A204.1 (cell line): ENCODE data around the gene SRGN.
"Not testable (repeated sequence)": the region's sequence is repeated elsewhere in the genome, so short reads cannot be mapped to it uniquely, and the experiment has no call there.

Experiments
- FAIRE-seq: peaks from 2 replicates; lab custom pipeline; 2012; peaks lifted over from hg19 to GRCh38; lab: Jason Lieb, UNC

The SRGN gene, protein sequence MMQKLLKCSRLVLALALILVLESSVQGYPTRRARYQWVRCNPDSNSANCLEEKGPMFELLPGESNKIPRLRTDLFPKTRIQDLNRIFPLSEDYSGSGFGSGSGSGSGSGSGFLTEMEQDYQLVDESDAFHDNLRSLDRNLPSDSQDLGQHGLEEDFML

DNA sequence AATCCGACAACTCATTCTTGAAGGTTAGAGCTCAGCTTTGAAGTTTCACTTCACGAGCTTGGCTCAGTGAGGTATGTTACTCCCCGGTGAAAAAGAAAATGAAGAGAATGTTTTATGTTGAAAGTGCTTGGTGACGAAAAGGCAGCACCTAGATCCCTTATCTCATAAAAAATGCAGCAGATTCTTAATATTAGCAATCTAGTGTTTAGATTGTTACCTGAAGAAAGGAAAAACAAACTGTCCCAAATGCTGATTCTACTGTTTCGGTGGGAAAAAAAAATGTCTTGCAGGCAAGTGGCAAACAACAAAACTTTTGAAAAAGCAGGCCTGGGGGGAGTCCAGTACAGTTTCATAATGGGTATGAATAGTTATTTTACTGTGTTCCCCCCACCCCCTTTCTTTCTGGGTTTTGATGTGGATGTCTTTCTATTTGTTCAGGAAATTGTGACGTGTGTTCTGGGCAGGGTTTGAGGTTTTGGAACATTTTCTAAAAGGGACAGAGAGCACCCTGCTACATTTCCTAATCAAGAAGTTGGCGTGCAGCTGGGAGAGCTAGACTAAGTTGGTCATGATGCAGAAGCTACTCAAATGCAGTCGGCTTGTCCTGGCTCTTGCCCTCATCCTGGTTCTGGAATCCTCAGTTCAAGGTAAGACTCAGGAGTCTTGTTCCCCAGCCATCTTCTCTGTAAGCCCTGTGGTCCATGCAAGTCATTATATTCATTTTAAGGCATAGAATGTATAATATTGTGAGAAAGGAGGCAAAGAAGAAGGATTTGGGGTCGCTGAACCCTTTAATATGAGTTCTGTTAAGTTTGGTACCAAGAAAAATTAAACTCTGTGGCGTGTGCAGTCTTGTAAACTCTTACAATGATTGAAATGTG lies at the start of gene SRGN:
Gene SRGN (plus strand): TSS at position 514 of the 881 bp plus-strand sequence. CDS start 55 bp downstream, at position 569.
- FAIRE-seq, result no peak

DNA sequence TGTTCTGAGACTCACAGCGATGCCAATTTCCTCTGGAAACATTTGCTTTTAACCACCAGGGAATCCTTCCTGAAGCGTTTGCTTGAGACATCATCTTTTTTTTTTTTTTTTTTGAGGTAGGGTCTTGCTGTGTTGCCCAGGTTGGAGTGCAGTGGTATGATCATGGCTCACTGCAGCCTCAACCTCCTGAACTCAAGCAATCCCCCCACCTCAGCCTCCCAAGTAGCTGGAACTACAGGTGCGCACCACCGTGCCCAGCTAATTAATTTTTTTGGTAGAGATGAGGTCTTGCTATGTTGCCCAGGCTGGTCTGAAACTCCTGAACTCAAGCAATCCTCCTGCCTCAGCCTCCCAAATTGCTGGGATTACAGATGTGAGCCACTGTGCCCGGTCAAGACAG lies 47.0 kb upstream of the SRGN start:
- FAIRE-seq, result not testable (repeated sequence)

DNA sequence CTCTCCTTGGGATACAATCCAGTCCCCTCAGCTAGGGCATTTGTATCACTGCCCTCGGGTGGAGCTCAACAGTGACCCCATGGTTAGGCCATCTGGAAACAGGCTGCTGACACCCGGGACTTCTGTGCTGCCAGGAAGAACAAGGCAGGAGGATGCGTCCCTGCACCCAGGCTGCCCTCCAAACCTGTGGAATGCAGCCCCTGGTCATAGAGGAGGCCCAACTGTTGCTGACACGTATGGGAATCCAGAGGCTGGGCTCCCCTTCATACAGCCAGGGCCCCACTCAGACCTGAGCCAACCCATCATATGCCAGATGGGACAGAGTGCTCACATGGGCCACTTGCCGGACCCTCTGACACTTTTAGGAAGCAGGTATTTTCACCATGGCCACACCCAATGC lies 45.5 kb upstream of the SRGN start:
- no peak for FAIRE-seq

DNA sequence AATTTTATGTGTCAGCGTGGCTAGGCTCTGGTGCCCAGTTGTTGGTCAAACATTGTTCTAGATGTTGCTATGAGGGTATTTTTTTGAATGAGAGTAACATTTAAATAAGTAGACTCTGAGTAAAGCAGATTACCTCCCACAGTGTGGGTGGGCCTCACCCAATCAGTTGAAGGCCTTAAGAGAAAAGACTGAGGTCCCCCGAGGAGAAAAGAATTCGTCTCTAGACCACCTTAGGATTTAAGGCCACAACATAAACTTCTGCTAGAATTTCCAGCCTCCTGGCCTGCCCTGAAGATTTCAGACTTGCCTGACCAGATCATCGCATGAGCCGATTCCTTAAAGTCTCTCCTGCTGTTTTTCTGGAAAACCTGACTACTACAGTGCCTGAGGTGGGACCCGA lies 45.1 kb upstream of the SRGN start:
- no peak for FAIRE-seq

DNA sequence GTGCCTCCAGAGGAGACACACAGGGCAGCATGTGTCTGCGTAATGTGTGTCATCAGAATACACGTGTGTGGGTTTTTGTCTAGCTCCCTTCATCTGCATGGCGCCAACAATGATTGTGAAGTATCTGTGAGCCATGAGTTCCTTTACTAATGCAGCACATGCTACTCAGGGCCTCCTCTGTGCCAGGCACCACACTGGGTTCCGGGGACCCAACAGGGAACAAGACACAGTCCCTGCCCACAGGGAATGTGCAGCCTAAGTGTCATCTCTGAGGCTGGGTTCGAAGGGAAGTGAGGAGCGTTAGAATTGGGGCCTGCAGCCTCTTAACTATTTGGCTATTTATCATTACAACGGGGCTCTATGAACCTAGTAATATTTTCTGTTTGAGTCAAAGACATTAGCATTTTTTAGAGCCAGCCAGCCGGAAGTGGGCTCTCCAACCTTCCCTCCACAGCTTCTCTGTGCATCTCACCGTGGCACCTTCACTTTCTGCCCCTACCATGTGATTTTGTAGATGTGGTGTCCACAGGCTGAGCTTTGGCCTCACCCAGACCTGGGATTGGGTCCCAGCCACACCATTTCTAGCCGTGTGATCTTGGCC lies 43.9 kb upstream of the SRGN start:
- FAIRE-seq, result no peak

DNA sequence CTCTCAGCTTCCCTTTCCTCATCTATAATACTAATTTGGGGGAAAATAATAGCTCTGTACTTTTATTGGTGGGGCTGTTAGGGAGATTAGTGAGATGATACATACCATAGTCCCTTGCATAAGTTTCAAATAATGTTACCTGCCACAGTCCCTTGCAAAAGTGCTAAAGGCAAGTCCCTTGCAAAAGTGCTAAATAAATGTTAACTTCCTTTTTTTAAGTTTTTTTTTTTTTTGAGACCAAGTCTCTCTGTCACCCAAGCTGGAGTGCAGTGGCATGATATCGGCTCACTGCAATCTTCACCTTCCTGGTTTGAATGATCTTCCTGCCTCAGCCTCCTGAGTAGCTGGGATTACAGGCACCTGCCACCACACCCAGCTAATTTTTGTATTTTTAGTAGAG lies 43.4 kb upstream of the SRGN start:
- FAIRE-seq, result no peak

DNA sequence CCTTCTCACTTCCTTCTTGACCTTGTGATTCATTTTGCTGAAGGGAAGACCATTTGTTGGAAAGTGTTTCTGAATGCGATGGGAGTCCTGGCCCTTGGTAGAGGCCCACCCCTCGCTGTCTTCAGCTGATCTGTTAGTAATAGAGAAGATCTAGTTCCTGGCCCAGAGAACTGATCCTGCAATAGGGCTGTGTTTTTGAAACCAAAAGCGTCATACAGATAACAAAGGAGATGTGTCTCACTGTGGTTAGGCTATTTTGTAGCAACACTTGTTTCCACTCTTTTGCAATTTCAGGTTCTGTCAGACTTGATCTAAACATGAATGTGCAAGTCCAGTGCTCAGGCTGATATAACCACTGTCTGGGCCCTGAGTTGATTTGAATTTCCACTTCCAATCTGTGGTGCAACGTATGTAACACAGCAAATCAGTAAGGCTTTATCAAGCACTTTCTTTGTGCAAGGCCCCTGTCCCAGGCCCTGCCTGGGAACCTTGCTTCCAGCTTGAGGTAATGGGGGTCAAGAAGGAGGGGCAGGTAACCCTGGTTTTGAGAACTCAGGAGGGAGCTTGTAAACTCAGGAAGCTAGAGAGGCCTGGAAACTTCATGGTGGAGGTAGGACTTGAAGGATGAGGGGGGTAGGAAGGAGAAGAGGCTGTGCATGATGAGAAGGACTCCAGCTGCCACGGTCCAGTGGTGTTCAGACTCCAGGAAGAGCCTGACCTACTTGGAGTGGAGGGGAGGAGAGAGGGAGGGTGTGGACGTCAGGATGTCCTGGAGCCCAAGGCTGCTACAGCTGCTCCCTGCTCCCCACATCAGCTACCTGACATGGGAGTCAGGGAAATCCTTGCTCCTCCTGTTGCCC lies 42.2 kb upstream of the SRGN start:
- no peak for FAIRE-seq

DNA sequence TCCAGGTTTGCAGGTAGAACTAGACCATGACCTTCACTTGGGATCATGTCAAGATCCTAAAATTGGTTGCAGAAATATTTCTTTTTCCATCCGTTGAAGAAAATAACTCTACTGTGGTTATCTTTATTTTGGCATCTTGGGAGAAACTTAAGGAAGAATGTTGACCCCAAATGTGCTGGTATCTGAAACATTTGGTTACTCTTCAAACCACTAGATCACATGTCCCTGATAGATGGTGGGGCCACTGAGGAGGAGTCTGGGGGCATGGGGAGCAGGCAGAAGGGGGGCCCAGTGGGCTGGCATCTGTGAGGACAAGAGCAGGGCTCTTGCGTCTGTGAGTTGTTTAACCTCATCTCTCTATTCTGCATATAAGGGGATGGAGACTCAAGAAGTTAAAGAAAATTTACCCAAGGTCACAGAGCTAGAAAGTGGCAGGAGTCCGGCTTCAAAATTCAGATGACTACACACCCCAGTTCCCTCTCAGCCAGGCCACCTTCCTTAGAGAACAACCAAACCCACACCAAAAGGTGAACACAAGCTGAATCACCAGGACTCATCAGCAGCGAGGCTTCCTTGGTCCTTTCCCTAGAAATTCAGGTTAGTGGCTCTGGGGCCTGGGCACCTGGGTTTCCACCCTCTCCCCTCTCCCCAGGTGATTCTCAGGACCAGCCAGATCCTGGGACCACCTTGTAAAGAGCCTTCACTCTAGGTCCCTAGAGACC lies 40.6 kb upstream of the SRGN start:
- FAIRE-seq, result no peak

DNA sequence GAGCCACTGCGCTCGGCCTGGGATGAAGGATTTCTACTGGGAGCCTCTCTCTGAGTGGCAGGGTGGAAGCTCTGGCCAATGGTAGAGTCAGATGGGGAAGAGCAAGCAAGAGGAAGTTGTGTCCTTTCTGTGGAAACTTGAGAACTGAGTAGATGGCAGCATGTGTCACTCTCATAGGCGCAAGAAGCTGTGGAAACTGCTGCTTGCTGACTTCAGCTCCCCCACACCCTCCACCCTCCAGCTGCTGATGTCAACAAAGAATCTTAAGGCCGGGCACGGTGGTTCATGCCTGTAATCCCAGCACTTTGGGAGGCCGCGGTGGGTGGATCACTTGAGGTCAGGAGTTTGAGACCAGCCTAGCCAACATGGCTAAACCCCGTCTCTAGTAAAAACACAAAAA lies 39.8 kb upstream of the SRGN start:
- no peak for FAIRE-seq

DNA sequence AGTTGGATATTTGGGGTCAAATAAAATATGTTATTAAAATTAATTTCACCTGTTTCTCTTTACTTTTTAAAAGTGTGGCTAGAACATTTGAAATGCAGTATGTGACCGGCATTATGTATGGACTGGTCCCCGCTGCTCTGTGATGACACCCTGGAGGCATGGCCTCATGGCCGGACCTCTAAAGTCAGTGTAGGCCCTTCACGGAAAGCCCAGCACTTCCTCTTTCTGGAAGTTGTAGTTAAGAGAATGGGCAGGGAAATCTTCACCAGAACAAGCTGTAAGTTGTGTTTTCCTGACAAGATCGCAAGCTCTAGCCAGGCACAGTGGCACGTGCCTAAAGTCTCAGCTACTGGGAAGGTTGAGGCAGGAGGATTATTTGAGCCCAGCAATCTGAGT lies 38.3 kb upstream of the SRGN start:
- FAIRE-seq, result no peak

DNA sequence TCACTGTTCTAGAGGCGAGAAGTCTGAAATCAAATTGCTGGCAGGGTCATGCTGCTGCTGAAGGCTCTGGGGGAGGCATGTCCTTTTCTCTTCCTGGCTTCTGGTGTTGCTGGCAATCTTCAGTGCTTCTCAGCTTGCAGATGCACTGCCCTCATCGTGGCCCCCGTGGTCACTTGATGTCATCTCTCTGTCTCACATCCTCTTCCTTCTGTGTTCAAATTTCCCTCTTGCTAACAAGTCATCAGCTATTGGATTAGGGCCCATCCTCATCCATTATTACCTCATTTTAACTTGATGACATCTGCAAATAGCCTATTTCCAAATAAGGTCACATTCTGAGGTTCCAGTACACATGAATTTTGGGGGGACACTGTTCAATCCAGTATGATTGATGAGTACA lies 36.6 kb upstream of the SRGN start:
- FAIRE-seq, result no peak

DNA sequence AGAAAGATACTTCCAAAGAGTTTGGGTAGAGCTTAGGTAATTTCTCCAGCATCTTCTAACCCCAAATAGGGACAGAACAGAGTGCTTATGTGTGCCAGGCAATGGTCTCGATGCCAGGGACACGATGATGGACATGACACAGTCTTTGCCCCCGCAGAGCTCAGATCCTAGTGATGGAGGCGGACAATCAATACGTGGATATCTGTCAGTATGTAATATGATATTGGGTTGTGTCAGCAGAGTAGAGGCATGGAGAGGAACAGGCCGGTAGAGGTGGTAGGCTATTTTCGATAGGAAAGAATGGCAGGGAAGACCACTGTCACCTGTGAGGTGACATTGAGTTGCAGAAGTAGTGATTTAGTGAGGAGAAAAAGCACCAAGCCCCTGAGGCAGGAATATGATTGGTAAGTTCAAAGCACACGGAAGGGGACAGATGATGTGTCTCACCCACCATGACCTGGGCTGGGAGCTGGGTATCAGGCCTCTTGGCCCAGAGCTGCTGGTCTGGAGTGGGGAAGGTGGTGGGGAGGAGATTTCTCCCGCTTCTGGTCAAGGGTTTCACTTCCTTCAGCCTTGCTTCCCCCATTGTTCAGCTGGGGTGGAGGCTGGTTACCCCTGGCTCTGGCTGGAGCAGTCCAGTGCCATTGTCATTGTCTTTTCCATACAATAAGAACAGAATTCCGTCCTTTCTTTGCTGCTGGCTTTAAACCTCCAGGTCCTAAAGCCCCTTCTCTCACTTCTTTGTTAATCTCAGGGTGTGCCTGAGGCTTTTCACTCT lies 36.0 kb upstream of the SRGN start:
- no peak for FAIRE-seq

DNA sequence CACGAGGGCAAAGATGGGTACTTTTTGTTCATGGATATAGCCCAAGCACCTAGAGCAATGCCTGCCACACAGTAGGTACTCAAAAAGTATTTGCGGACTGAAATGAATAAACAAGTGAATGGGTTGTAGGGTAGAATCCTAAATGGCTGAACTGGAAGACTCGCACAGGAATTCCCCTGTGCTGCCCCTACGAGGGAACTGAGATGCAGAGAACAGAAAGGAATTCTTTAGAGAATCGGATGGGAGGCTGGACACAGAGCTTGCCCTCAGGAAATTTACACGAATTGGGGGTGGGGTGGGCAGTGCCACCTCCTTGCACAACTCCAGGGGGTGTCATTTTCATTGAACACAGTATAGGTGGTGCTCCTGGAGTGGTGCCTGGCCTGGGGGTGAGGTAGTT lies 35.2 kb upstream of the SRGN start:
- no peak for FAIRE-seq

DNA sequence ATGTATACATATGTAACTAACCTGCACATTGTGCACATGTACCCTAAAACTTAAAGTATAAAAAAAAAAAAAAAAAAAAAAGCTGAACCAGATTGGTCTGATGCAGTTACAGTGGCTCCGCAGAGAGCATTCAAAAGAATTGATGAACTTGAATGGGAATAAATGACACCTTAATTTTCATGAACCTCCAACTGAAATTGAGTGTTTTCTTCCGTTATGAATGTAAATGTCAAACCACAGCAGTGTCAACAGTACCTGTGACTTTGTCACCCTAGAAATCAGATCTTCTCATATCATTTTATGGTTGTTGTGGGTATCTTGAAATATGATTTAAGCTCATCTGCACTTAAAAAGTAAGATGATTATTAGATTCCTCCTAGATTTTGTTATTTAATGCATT lies 32.7 kb upstream of the SRGN start:
- no peak for FAIRE-seq

DNA sequence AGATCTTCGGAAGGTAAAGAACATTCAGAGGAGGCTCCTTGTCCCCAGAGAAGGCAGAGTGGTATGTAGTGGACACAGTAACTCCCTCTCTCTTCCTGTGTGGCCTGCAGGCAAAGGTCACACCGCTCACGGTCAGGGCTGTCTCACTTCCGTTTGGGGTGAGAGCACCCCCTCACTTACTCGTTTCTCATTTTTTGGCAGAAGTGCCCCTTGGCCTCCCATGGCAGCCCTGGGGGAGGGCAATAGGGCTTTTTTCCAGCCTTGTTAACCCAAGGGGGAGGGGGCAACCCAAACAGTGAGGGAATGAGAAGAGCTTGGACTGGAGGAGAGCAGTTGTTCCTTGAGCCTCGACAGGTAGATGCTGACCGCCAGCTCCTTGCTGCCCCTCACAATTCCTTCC lies 31.8 kb upstream of the SRGN start:
- no peak for FAIRE-seq

DNA sequence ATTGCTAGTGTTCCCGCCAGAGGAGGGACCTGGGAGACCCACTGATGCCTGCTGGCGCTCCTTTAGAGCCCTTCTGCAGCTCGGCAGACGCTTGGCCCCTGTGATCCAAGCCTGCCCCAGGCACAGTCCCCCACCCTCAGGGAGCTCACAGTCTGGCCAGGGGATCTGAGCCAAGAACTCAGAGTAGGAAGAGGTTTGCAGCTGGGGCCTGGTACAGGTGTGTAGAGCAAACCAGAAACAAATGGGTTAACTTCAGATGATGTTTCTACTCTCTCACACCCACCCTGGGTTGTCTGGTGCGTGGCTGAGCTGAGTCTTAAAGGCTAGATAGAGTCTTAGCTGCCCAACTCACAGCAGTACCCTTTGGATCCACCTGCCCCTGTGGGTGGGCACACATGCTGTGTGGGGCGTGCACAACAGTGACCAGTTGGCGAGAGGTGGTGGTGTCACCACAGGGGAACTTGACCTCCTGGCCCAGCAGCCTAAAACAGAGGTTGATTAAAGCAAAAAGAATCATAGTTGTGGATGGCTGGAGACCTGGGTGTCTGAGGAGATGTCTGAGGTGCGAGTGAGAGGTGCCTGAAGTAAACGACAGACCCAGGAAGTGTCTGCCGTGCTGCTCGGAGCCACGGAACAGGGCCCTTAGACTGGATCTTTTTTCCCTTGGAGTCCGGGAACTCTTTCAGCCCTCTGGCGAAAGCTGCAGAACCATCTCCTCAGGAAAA lies 31.2 kb upstream of the SRGN start:
- FAIRE-seq, result no peak

DNA sequence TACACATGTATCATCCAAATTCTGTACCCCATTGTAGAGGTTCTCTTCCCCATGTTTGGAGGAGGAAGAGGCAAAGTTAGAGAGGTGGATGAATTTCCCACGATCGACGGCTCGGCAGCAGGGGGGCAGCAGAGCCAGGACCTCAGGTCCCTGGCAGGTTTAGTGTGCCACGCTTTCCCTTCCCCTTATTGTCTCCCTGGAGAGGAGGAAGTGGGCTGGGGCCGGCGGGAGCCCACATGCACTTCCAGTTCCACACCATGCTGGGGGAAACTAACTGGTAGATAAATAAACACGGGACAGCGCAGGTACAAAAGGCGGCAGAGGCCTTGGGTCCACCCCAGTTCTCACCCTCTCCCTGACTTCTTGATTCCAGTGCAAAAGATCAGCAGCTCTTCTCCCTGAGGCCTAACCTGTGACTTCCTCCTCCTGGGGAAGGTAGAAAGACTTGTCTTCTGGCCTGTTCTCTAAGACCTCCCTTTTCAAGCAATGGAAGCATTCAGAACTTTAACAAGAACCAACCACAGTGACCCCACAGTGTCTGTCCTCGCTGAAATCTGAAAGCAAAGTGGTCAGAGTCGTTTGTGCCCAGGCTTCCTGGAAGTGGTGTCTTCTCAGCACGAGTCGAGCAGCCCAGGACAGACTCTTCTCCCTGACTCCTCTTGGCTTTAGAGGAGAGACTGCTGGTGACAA lies 30.5 kb upstream of the SRGN start:
- no peak for FAIRE-seq

DNA sequence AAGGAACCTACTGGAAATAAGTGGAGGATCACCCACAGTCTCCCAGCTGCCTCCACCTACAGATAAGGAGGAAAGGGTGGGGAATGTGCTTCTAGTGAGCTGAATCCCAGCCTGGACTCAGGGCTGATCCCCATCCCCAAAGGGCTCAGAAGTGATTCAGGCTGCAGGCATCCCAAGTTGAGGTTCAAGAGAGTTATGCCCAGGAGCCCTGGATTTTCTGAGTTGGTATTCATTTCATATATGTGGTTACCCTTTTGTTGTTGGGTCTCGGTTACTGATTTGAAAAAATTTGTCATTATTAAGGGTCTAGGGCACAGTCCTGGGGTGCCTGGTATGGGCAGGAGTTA lies 30.0 kb upstream of the SRGN start:
- FAIRE-seq, result no peak

DNA sequence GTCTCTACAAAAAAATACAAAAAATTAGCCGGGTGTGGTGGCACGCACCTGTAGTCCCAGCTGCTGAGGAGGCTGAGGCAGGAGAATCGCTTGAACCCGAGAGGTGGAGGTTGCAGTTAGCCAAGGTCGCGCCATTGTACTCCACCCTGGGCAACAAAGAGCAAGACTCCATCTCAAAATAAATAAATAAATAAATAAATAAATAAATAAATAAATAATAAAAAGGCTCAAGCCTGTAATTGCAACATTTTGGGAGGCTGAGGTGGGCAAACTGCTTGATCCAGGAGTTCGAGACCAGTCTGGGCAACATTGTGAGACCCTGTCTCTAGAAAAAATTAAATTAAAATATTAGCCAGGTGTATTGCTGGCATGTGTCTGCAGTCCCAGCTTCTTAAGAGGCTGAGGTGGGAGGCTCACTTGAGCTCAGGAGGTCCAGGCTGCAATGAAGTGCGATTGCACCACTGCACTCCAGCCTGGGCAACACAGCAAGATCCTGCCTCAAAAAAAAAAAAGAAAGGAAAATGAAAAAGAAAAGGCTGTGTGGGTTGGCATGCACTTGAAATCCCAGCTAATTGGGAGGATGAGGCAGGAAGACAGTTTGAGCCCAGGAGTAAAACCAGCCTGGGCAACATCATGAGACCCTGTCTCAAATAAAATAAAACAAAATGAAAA lies 27.6 kb upstream of the SRGN start:
- FAIRE-seq, result no peak
